Activated CD4-positive, alpha-beta T cell treated with anti-CD3 and anti-CD28 coated beads, Interleukin-2, amount 10 ng/mL, durations not matched to agents 24 days and 14 days (primary cell): ENCODE measurements around the gene RNF146. TPM values are rescaled to one million over a fixed set of nuclear protein-coding genes. Genes with fewer than 3 reads are reported as not detected.

ENCODE experiments used
- total RNA-seq: library from RNA; stranded (reverse); gene quantifications from 2 replicates; pipeline ENCODE4 v1.2.3, GENCODE V29; 2022

The RNF146 gene
- total RNA-seq, 1 donor from 2014 or later: 16.7 TPM

Other genes starting within 250 kb of the RNF146 start
- not detected in 2 replicates for gene RSPO3, start 148.2 kb upstream of the RNF146 start, total RNA-seq
- gene ECHDC1, start 76.7 kb downstream of the RNF146 start, total RNA-seq: 60.2 and 63.1 TPM in 2 replicates
- 8.2 and 8.7 TPM in 2 replicates for gene KIAA0408, start 192.5 kb downstream of the RNF146 start, total RNA-seq